Left lung (tissue), 10 donors: ENCODE measurements around the gene TYMP. TPM values are rescaled to one million over a fixed set of nuclear protein-coding genes. Genes with fewer than 3 reads are reported as not detected.
"Not testable (repeated sequence)": the region's sequence is repeated elsewhere in the genome, so short reads cannot be mapped to it uniquely, and the experiment has no call there.

Source experiments
- ATAC-seq: fragments of 200-7000 bp; cut with Tn5 transposase; one replicate; pipeline ENCODE4 v1.9.1; 2020; ENCODE audit warnings: moderate library complexity
- DNase-seq, 4 donors: peaks; one replicate each; pipeline ENCODE4 v3.0.0-alpha.2; 2013 to 2020
- H3K27ac ChIP-seq, 2 donors: fragments of 200-600 bp; sonication (generic) in 1 of 2; one replicate each; pipeline versions ENCODE4 v1.5.0 to v1.8.0; 2020 to 2021
- H3K27me3 ChIP-seq, 2 donors: fragments of 200-600 bp; sonication (generic) in 1 of 2; one replicate each; pipeline versions ENCODE4 v1.5.0 to v1.8.0; 2020 to 2021
- H3K36me3 ChIP-seq, 2 donors: fragments of 200-600 bp; sonication (generic) in 1 of 2; one replicate each; pipeline versions ENCODE4 v1.5.0 to v1.8.0; 2020 to 2021
- H3K4me1 ChIP-seq, 2 donors: fragments of 200-600 bp; one replicate each; pipeline ENCODE4 v1.8.0; 2021
- H3K4me3 ChIP-seq, 2 donors: fragments of 200-600 bp; sonication (generic) in 1 of 2; one replicate each; pipeline versions ENCODE4 v1.5.0 to v1.8.0; 2020 to 2021; ENCODE audit warnings: mild to moderate bottlenecking in 1 of 2
- H3K9me3 ChIP-seq, 2 donors: fragments of 200-600 bp; sonication (generic) in 1 of 2; one replicate each; pipeline versions ENCODE4 v1.5.0 to v1.8.0; 2020 to 2021
- CTCF ChIP-seq, 2 donors: fragments of 200-600 bp; sonication (generic) in 1 of 2; IDR thresholded peaks; one replicate each; pipeline versions ENCODE4 v1.5.0 to v1.8.0; 2021; ENCODE audit warnings: antibody characterized with exemption in 2 of 2
- intact Hi-C, 2 donors: fragments of 100-400 bp; cut with DNase I; formaldehyde crosslinking; loops; one replicate each; pipeline versions ENCODE4 v1.11.2 to v1.14.2; 2022
- polyA plus RNA-seq, 6 donors: library from polyadenylated mRNA; unstranded; fragments of 120-200 nt; gene quantifications; one replicate each; pipeline ENCODE4 v1.2.1, GENCODE V29; 2013; ENCODE audit not compliant: insufficient read length in 6 of 6
- total RNA-seq, 2 donors: library from RNA; stranded (reverse); fragmentation: NEBNext Ultra II Directional; extraction: Animal tissue kit (Norgen Biotek cat#: 25700); gene quantifications; one replicate each; pipeline ENCODE4 v1.2.1, GENCODE V29; 2021
- donor health status: DM: no; HTN: yes; CAD: no.
- donor health status: DM: no; HTN: no; CAD: no.

The TYMP gene
- total and polyA plus RNA-seq, 8 donors = 2.6 to 256 (median 3.7) TPM

GRCh38 chr22:50521710-50522109, 8.1 kb downstream of the TYMP start:
- no peak for TF ChIP-seq CTCF (IDR thresholded peaks at IDR 0.05)
- no peaks in the 10 kb centered on the region for H3K9me3 ChIP-seq
- H3K4me1 ChIP-seq = peaks cover 15 to 20% of the 10 kb centered on the region in 2 donors
- no peaks in the 10 kb centered on the region for H3K27me3 ChIP-seq
- no peak overlapping the region for H3K27ac ChIP-seq
- H3K36me3 ChIP-seq = peaks cover 0 to 77% of the 10 kb centered on the region in 2 donors
- no peak for ATAC-seq
- H3K4me3 ChIP-seq = no peak overlapping the region
- intact Hi-C loops = no loop called here
- peak in 1 of 4 donors; percentile 58 for DNase-seq

- H3K4me3 ChIP-seq = no peak overlapping the region
- H3K9me3 ChIP-seq = no peaks in the 10 kb centered on the region
- H3K36me3 ChIP-seq = peaks cover 0 to 83% of the 10 kb centered on the region in 2 donors
- intact Hi-C loops = no loop called here
- ATAC-seq (no peak), DNase-seq (peak in 1 of 4 donors; percentile 70)
- no peaks in the 10 kb centered on the region for H3K27me3 ChIP-seq
- peaks cover 13 to 17% of the 10 kb centered on the region in 2 donors for H3K4me1 ChIP-seq
- no peak overlapping the region for H3K27ac ChIP-seq
- TF ChIP-seq CTCF (IDR thresholded peaks at IDR 0.05) = no peak
These were observed 8.9 kb downstream of the TYMP start for GRCh38 chr22:50520826-50521453.

- H3K27ac ChIP-seq, intact Hi-C loops, H3K9me3 ChIP-seq, H3K4me3 ChIP-seq, H3K27me3 ChIP-seq, ATAC-seq: not testable (repeated sequence)
- Histone ChIP-seq H3K4me1 (peaks cover 13 to 16% of the 10 kb centered on the region in 2 donors), H3K36me3 (peaks cover 0 to 83% of the 10 kb centered on the region in 2 donors)
- DNase-seq = peak in 1 of 4 donors; percentile 0
These were observed 9.6 kb downstream of the TYMP start for GRCh38 chr22:50520184-50520583.

GRCh38 chr22:50519151-50519550, 10.7 kb downstream of the TYMP start:
- Histone ChIP-seq H3K27me3 (no peaks in the 10 kb centered on the region), H3K27ac (no peak overlapping the region), H3K9me3 (no peaks in the 10 kb centered on the region), H3K4me3 (no peak overlapping the region), H3K36me3 (peaks cover 0 to 89% of the 10 kb centered on the region in 2 donors), H3K4me1 (peaks cover 4 to 6% of the 10 kb centered on the region in 2 donors)
- DNase-seq = peak in 1 of 4 donors; percentile 67
- TF ChIP-seq CTCF (IDR thresholded peaks at IDR 0.05) = no peak
- no peak for ATAC-seq
- intact Hi-C loops = no loop called here

GRCh38 chr22:50518606-50519005, 11.2 kb downstream of the TYMP start:
- intact Hi-C loops = no loop called here
- Histone ChIP-seq H3K27me3 (no peaks in the 10 kb centered on the region), H3K36me3 (peaks cover 0 to 84% of the 10 kb centered on the region in 2 donors)

More at GRCh38 chr22:50518606-50519005, 11.2 kb downstream of the TYMP start:
- DNase-seq = peak in 1 of 4 donors; percentile 70
- no peak overlapping the region for H3K4me3 ChIP-seq
- no peak for ATAC-seq
- no peak for TF ChIP-seq CTCF (IDR thresholded peaks at IDR 0.05)
- peaks cover 0 to under 1% of the 10 kb centered on the region in 2 donors for H3K4me1 ChIP-seq
- no peak overlapping the region for H3K27ac ChIP-seq
- H3K9me3 ChIP-seq = no peaks in the 10 kb centered on the region
